GM12865 (cell line): ENCODE measurements around the gene TATDN3.
A peak's percentile ranks its signal among the peaks of the same experiment; 100 is the strongest.

ENCODE experiments used
- DNase-seq: peaks from one replicate; pipeline ENCODE4 v3.0.0; 2010; ENCODE audit warnings: low read depth
- H3K4me3 ChIP-seq: 2 replicates; pipeline ENCODE4 v1.5.1; 2011; ENCODE audit warnings: mild to moderate bottlenecking, low read depth, low read length, control low read depth
- TF ChIP-seq, protein P1 (sequence below): IDR thresholded peaks from 2 replicates; pipeline ENCODE4 v1.5.1; 2011; ENCODE audit warnings: low read length, control low read depth, low read depth, inconsistent platforms; ENCODE audit not compliant: insufficient read depth; ENCODE audit errors: missing control alignments

The TATDN3 gene

DNA sequence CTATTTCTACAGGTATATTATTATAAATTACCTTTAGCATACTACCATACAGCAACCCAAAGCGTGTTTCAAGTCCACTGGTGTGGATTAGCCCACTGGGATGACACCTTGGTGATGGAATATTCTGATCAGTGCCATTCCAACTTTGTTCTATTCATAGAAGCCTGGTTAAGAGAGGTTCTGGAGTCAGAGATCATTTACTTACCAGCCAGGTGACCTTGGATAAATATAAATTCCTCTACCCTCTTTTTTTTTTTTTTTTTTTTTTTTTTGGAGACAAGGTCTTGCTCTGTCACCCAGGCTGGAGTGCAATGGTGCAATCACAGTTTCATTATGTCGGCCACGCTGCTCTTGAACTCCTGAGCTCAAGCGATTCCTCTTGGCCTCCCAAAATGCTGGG is 55.9 kb downstream of the TATDN3 start, which contains the start of gene SPATA45:
Gene SPATA45 (minus strand): TSS at position 101 of the 400 bp plus-strand sequence. CDS start 11,500 bp downstream, outside the sequence.
- H3K4me3 ChIP-seq, result no peak within 1 kb of the TSS
- no peak for DNase-seq
- TF ChIP-seq, protein P1, sequence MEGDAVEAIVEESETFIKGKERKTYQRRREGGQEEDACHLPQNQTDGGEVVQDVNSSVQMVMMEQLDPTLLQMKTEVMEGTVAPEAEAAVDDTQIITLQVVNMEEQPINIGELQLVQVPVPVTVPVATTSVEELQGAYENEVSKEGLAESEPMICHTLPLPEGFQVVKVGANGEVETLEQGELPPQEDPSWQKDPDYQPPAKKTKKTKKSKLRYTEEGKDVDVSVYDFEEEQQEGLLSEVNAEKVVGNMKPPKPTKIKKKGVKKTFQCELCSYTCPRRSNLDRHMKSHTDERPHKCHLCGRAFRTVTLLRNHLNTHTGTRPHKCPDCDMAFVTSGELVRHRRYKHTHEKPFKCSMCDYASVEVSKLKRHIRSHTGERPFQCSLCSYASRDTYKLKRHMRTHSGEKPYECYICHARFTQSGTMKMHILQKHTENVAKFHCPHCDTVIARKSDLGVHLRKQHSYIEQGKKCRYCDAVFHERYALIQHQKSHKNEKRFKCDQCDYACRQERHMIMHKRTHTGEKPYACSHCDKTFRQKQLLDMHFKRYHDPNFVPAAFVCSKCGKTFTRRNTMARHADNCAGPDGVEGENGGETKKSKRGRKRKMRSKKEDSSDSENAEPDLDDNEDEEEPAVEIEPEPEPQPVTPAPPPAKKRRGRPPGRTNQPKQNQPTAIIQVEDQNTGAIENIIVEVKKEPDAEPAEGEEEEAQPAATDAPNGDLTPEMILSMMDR, result no peak

DNA sequence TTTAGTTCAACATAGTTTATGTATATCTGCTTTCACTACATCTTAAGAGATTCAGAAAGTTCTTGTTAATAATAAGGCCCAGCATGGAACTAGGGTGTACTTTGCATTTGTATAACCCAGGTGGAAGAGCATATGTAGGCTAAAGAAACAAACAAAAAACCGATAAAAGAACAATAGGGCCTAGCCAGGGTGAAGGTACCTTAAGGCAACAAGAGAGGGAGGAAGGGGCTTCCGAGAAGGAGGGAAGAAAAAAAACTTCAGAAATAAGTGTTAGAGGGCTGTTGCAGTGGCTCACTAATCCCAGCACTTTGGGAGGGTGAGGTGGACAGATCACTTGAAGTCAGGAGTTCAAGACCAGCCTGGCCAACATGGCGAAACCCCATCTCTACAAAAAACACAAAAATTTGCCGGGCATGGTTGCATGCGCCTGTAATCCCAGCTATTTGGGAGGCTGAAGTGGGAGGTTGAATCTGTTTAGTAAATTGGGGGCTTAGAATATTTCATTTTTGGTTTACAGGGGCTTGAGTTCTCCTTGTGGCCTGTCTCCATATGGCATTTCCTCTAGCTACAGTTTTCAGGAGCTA is 60.5 kb downstream of the TATDN3 start:
- TF ChIP-seq, protein P1, result no peak
- DNase-seq, result no peak
- no peak overlapping the region for H3K4me3 ChIP-seq

DNA sequence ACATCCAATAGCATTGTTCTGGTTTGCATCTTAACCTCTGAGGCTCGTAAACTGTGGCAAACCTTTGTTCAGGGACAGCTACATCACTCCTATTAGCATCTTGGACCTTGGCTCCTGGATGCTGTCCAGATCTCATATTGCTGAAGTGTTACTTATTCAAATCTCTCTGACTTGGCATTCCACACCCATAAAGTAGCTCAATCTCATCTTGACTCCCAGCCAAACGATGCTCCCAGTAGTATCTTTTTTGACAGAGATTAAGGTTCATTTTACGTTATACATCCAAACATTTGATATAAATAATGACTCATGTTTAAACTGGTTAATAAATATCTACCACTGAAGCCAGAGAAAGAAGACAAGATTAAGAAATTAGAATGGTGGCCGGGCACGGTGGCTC is 62.0 kb downstream of the TATDN3 start:
- no peak overlapping the region for H3K4me3 ChIP-seq
- no peak for DNase-seq

DNA sequence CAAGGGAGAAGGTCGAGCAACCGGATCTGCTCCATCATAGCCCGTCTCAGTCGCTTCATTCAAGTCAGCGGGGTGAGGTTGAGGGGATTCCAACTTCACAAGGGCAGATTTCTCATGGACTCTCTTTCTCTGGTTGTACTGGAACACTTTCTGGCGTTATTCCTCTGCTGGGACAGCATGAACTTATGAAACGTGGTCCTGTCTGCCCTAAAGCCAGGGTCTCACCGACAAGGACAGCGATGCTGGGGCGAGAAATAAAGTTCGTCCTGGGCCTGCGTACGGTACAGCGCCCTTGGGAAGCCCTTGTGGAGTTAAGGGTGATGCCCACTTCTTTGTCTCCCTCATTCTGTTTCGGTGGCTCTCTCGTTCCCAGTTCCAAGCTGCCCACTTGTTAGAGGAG is 65.1 kb downstream of the TATDN3 start:
- H3K4me3 ChIP-seq, result no peak overlapping the region; the same call in 1 of the 2 replicates
- TF ChIP-seq, protein P1, result no peak
- no peak for DNase-seq

More for the DNA sequence above, 62.0 kb downstream of the TATDN3 start:
- TF ChIP-seq, protein P1, result no peak

DNA sequence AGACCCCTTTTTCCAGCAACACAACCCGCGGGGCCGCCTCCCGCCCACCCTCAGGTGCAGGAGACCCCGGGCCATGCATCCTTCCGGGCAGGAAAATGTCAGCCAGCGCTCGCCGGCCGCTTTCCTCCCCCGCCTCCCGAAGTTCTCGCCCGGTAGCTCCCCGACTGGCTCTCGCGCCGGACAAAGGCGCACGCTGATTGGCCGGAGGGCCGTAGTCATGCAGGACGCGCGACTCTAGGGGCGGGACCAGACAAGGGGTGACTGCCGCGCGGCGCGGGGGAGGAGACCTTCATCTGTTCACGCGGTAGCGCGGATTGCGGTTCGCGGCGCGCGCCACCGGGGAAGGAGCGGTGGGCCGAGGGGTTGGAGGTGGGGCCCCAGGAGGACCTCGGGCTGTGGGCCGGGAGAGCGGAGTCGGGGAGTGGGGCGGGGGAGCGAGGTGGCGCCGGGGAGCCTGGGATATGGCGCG is 66.3 kb downstream of the TATDN3 start, which contains the start of gene FLVCR1:
Gene FLVCR1 (plus strand): TSS at position 284 of the 469 bp plus-strand sequence. CDS start 178 bp downstream, at position 462.
- TF ChIP-seq, protein P1, result no peak
- peak; percentile 97 for DNase-seq
- H3K4me3 ChIP-seq, result peak within 1 kb of the TSS; percentile 73

DNA sequence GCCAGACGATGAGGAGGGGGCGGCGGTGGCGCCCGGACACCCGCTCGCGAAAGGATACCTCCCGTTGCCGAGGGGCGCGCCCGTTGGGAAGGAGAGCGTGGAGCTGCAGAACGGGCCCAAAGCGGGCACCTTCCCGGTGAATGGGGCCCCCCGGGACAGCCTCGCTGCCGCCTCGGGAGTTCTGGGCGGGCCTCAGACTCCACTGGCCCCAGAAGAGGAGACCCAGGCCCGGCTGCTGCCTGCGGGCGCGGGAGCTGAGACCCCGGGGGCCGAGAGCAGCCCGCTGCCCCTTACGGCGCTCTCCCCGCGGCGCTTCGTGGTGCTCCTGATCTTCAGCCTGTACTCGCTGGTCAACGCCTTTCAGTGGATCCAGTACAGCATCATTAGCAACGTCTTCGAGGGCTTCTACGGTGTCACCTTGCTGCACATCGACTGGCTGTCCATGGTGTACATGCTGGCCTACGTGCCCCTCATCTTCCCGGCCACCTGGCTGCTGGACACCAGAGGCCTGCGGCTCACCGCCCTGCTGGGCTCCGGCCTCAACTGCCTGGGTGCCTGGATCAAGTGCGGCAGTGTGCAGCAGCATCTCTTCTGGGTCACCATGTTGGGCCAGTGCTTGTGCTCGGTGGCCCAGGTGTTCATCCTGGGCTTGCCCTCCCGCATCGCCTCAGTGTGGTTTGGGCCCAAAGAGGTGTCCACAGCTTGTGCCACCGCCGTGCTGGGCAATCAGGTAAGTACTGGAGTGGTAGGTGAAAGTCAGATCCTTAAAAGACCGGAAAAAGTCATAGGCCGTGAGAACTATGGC is 67.0 kb downstream of the TATDN3 start:
- TF ChIP-seq, protein P1, result no peak
- peak; percentile 45 for DNase-seq
- peak overlapping the region; percentile 73 for H3K4me3 ChIP-seq
